ENCODE measurements around the gene CHD9.
"Not testable (repeated sequence)": the region's sequence is repeated elsewhere in the genome, so short reads cannot be mapped to it uniquely, and the experiment has no call there.

Gene CHD9

DNA sequence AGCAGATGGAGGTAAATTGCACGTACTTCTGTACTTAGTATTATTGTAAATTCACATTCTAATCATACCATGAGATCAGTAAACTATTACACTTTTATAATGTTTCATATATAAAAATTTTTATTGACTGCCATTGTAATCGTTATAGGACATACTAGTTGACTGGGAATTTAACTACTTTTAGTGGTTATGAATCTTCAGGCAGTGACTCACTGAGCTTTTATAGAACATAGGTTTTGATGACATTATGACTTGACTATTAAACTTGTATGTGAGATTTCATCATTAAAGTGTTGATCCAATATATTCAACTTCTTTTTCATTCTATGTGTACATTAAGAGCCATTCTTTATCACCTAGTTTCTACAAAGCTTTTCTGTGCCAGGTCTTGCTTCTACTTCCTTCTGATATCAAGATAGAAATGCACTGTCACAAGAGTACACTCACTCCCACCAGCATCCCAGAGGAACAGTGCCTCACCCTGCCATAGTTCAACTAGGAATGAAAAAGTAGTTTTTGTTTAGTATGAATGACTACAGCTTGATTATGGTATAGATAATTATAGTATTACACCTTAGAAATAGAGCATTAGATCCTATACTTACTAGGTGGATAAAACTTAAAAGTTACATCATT lies 237.1 kb downstream of the CHD9 start:
- Histone ChIP-seq H3K36me3 (ENCODE audit: control insufficient read depth, insufficient read depth, low read length) (peaks cover 32% of the 10 kb centered on the region), H3K4me1 (ENCODE audit: control insufficient read depth, insufficient read depth, low read length) (no peaks in the 10 kb centered on the region), H3K4me3 (ENCODE audit: low read length) (no peak overlapping the region), H3K27ac (ENCODE audit: low read depth, low read length) (no peak overlapping the region), H3K27me3 (ENCODE audit: control insufficient read depth, insufficient read depth, low read length) (no peaks in the 10 kb centered on the region), H3K9ac (ENCODE audit: low read length) (no peak overlapping the region)

DNA sequence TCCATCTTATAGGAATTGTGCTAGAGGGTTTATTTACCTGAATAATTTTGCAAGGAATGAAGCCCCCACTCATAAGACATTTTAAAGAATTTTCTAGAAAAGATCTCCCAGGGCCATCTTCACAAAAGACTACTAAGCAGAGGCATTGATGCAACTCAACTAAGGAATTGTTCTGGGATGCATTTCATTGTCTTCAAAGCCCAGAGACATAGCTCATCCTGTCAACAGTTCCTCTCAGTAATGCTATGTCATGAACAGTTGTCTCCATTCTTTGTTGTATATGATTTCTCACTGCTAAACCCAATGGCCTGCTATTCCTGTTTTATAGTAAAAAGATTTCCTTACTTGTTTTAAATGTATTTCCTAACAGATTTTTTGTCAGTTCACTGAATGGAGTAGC lies 242.7 kb downstream of the CHD9 start:
- Histone ChIP-seq H3K36me3 (ENCODE audit: control insufficient read depth, insufficient read depth, low read length) (peaks cover 37% of the 10 kb centered on the region), H3K9ac (ENCODE audit: low read length) (no peak overlapping the region), H3K27me3 (ENCODE audit: control insufficient read depth, insufficient read depth, low read length) (no peaks in the 10 kb centered on the region), H3K4me1 (ENCODE audit: control insufficient read depth, insufficient read depth, low read length) (no peaks in the 10 kb centered on the region), H3K27ac (ENCODE audit: low read depth, low read length) (no peak overlapping the region), H3K4me3 (ENCODE audit: low read length) (no peak overlapping the region)

DNA sequence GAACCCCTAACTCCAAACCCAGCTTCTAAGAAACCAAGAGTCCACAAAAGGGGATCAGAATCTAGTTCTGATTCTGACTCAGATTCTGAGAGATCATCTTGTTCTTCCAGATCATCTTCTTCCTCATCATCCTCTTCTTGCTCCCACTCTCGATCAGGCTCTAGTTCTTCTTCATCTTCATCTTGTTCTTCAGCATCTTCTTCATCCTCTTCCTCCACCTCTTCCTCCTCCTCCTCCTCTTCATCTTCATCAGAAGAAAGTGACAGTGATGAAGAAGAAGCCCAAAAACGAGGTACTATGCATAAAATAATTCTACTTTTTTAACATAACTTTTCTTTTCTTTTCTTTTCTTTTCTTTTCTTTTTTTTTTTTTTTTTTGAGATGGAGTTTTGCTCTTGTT lies 249.5 kb downstream of the CHD9 start:
- no peak overlapping the region for H3K27ac ChIP-seq (ENCODE audit: low read depth, low read length)
- H3K27me3 ChIP-seq (ENCODE audit: control insufficient read depth, insufficient read depth, low read length), result no peaks in the 10 kb centered on the region
- H3K36me3 ChIP-seq (ENCODE audit: control insufficient read depth, insufficient read depth, low read length), result peaks cover 20% of the 10 kb centered on the region
- H3K4me3 ChIP-seq (ENCODE audit: low read length), result no peak overlapping the region
- no peaks in the 10 kb centered on the region for H3K4me1 ChIP-seq (ENCODE audit: control insufficient read depth, insufficient read depth, low read length)
- H3K9ac ChIP-seq (ENCODE audit: low read length), result no peak overlapping the region

DNA sequence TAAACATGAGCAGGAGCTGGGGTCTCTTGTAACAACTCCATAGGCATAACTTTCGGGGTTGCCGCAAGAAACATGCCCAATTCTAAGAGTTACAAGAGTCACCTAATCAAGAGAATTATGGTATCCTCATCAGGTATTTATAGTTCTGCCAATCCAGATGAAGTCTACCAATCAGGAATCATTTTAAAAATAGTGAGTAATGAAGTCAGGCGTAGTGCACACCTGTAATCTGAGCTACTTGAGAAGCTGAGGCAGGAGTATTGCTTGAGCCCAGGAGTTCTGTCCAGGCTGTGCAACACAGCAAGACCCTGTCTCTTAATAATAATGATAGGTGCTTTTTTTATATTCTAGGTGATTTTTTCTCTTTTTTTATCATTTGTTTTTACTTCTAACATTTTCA lies 251.0 kb downstream of the CHD9 start:
- Histone ChIP-seq H3K27ac (ENCODE audit: low read depth, low read length) (no peak overlapping the region), H3K27me3 (ENCODE audit: control insufficient read depth, insufficient read depth, low read length) (no peaks in the 10 kb centered on the region), H3K4me1 (ENCODE audit: control insufficient read depth, insufficient read depth, low read length) (no peaks in the 10 kb centered on the region), H3K4me3 (ENCODE audit: low read length) (no peak overlapping the region), H3K9ac (ENCODE audit: low read length) (no peak overlapping the region), H3K36me3 (ENCODE audit: control insufficient read depth, insufficient read depth, low read length) (peaks cover 13% of the 10 kb centered on the region)

DNA sequence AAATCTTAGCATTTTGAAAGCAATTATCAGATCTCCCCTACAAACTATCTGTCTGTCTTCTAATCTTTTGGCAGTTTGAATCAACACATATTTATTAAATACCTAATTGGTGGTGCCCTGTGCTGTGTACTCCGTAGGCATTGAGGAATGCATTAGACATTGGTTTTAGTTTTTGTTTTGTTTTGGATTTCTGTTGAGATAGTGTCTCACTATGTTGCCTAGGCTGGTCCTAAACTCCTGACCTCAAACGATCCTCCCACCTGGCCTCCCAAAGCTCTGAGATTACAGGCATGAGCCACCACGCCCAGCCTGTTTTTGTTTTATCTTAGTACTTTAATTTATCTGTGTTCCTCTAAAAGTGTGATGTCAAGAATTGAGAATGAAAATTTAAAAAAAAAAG lies 254.7 kb downstream of the CHD9 start:
- Histone ChIP-seq H3K27me3 (ENCODE audit: control insufficient read depth, insufficient read depth, low read length) (no peaks in the 10 kb centered on the region), H3K9ac (ENCODE audit: low read length) (no peak overlapping the region), H3K36me3 (ENCODE audit: control insufficient read depth, insufficient read depth, low read length) (peaks cover 8% of the 10 kb centered on the region), H3K4me3 (ENCODE audit: low read length) (no peak overlapping the region), H3K27ac (ENCODE audit: low read depth, low read length) (no peak overlapping the region), H3K4me1 (ENCODE audit: control insufficient read depth, insufficient read depth, low read length) (no peaks in the 10 kb centered on the region)

DNA sequence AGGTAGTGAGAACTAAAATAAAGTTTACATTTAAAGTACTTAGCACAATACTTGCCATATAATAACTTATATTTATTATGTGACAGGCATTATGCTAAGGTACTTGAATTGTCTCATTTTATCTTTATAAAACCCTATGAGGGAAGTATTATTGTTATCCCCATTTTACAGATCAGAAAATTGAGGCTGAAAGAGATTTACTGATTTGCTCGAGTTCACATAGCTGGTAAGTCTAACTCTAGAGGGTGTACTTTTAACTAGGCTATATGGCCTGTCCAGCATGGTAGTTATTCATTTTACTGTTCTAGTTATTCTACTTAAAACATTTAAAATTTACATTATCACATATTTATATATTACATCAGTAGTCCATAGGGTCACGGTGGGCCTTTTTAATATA lies 266.2 kb downstream of the CHD9 start:
- Histone ChIP-seq H3K36me3 (ENCODE audit: control insufficient read depth, insufficient read depth, low read length) (peaks cover 15% of the 10 kb centered on the region), H3K27me3 (ENCODE audit: control insufficient read depth, insufficient read depth, low read length) (no peaks in the 10 kb centered on the region), H3K4me1 (ENCODE audit: control insufficient read depth, insufficient read depth, low read length) (no peaks in the 10 kb centered on the region), H3K27ac (ENCODE audit: low read depth, low read length) (no peak overlapping the region), H3K4me3 (ENCODE audit: low read length) (no peak overlapping the region), H3K9ac (ENCODE audit: low read length) (no peak overlapping the region)

DNA sequence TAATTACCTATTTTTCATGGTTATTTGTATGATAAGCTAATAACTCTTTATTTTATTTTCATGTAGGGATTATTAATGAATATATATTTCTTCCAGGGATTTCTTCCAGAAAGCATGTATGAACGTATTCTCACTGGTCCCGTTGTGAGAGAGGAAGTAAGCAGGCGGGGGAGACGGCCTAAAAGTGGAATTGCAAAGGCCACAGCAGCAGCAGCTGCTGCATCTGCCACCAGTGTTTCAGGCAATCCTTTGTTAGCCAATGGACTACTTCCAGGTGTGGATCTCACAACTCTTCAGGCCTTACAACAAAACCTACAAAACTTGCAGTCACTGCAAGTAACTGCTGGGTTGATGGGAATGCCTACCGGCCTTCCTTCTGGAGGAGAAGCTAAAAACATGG lies 269.1 kb downstream of the CHD9 start:
- Histone ChIP-seq H3K4me3 (ENCODE audit: low read length) (no peak overlapping the region), H3K27me3 (ENCODE audit: control insufficient read depth, insufficient read depth, low read length) (no peaks in the 10 kb centered on the region), H3K4me1 (ENCODE audit: control insufficient read depth, insufficient read depth, low read length) (no peaks in the 10 kb centered on the region), H3K9ac (ENCODE audit: low read length) (no peak overlapping the region), H3K27ac (ENCODE audit: low read depth, low read length) (no peak overlapping the region), H3K36me3 (ENCODE audit: control insufficient read depth, insufficient read depth, low read length) (peaks cover 8% of the 10 kb centered on the region)

DNA sequence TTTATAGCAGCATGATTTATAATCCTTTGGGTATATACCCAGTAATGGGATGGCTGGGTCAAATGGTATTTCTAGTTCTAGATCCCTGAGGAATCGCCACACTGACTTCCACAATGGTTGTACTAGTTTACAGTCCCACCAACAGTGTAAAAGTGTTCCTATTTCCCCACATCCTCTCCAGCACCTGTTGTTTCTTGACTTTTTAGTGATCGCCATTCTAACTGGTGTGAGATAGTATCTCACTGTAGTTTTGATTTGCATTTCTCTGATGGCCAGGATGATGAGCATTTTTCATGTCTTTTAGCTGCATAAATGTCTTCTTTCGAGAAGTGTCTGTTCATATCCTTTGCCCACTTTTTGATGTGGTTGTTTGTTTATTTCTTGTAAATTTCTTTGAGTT lies 276.2 kb downstream of the CHD9 start:
- not testable (repeated sequence) for H3K27ac ChIP-seq (ENCODE audit: low read depth, low read length); H3K4me1 ChIP-seq (ENCODE audit: control insufficient read depth, insufficient read depth, low read length); H3K4me3 ChIP-seq (ENCODE audit: low read length); H3K9ac ChIP-seq (ENCODE audit: low read length); H3K27me3 ChIP-seq (ENCODE audit: control insufficient read depth, insufficient read depth, low read length); H3K36me3 ChIP-seq (ENCODE audit: control insufficient read depth, insufficient read depth, low read length)

DNA sequence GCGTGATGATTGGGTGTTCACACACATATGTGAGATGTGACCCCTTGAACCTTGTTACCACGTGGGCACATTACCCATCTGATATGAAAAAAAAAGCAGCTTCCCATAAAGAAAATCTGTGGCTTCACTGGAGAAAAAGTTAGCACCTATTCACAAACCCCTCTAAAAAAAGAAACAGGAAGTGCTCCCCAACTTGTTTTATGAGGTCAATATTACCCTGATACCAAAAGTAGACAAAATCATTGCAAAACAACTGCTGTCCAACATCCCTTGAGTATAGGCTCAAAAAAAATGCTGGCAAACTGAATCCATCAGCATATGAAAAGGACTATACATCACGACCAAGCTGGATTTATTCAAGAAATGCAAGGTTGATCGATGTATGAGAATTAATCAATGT lies 279.8 kb downstream of the CHD9 start:
- no peak overlapping the region for H3K9ac ChIP-seq (ENCODE audit: low read length)
- no peaks in the 10 kb centered on the region for H3K4me1 ChIP-seq (ENCODE audit: control insufficient read depth, insufficient read depth, low read length)
- H3K27me3 ChIP-seq (ENCODE audit: control insufficient read depth, insufficient read depth, low read length), result no peaks in the 10 kb centered on the region
- no peak overlapping the region for H3K4me3 ChIP-seq (ENCODE audit: low read length)
- H3K36me3 ChIP-seq (ENCODE audit: control insufficient read depth, insufficient read depth, low read length), result no peaks in the 10 kb centered on the region
- H3K27ac ChIP-seq (ENCODE audit: low read depth, low read length), result no peak overlapping the region

DNA sequence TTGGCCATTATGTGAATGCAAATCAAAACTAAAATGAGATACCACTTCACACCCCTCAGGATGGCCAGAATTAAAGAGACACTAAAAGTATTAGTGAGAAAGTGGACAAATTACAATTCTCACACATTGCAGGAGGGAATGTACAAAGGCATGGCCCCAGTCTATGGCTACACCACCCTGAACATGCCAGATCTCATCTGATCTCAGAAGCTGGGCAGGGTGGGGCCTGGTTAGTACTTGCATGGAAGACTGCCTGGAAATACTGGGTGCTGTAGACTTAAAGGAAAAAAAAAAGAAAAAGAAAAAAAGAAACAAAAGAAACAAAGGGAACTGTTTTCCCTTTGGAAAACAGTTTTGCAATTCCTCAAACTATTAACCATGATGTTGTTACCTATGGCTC lies 282.5 kb downstream of the CHD9 start:
- no peaks in the 10 kb centered on the region for H3K27me3 ChIP-seq (ENCODE audit: control insufficient read depth, insufficient read depth, low read length)
- H3K36me3 ChIP-seq (ENCODE audit: control insufficient read depth, insufficient read depth, low read length), result no peaks in the 10 kb centered on the region
- H3K27ac ChIP-seq (ENCODE audit: low read depth, low read length), result no peak overlapping the region
- no peak overlapping the region for H3K9ac ChIP-seq (ENCODE audit: low read length)
- H3K4me1 ChIP-seq (ENCODE audit: control insufficient read depth, insufficient read depth, low read length), result no peaks in the 10 kb centered on the region
- no peak overlapping the region for H3K4me3 ChIP-seq (ENCODE audit: low read length)

DNA sequence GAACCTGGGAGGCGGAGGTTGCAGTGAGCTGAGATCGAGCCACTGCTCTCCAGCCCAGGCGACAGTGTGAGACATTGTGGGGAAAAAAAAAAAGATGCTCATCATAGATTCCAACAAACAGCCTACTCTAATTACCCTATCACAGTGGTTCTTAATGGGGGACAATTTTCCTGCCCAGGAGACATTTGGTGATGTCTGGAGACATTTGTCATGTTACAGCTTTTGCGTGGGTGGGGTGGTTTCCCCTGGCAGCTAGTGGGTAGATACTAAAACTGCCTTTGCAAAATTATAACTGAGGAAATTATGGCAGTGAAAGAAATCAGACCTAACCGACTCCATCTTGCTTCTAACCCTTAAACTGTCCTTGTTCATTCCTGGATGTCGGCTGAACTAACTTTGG lies 287.0 kb downstream of the CHD9 start:
- Histone ChIP-seq H3K36me3 (ENCODE audit: control insufficient read depth, insufficient read depth, low read length) (no peaks in the 10 kb centered on the region), H3K4me3 (ENCODE audit: low read length) (no peak overlapping the region), H3K4me1 (ENCODE audit: control insufficient read depth, insufficient read depth, low read length) (no peaks in the 10 kb centered on the region), H3K27ac (ENCODE audit: low read depth, low read length) (no peak overlapping the region), H3K27me3 (ENCODE audit: control insufficient read depth, insufficient read depth, low read length) (no peaks in the 10 kb centered on the region), H3K9ac (ENCODE audit: low read length) (no peak overlapping the region)

DNA sequence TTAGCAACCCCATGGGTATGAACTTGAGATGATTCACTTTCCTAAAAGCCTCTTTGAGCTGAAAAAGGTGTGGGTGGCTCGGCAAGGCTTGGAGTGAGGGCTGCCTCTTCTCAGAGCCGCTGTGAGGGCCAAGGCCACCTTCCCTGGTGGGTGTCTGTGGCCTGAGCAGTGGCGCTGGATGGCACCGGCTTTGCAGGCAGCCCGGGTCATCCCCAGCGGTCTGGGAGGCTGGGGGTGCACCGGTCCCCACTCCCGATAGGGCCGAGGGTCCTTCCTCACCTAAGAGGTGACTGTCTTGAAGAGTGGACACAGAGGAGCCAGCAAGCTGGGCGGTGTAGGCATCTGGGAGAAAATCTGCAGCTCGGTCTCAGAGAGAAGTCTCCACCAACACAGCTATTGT lies 300.3 kb downstream of the CHD9 start:
- H3K27ac ChIP-seq (ENCODE audit: low read depth, low read length), result no peak overlapping the region
- no peaks in the 10 kb centered on the region for H3K4me1 ChIP-seq (ENCODE audit: control insufficient read depth, insufficient read depth, low read length)
- H3K9ac ChIP-seq (ENCODE audit: low read length), result no peak overlapping the region
- H3K36me3 ChIP-seq (ENCODE audit: control insufficient read depth, insufficient read depth, low read length), result no peaks in the 10 kb centered on the region
- no peaks in the 10 kb centered on the region for H3K27me3 ChIP-seq (ENCODE audit: control insufficient read depth, insufficient read depth, low read length)
- no peak overlapping the region for H3K4me3 ChIP-seq (ENCODE audit: low read length)

DNA sequence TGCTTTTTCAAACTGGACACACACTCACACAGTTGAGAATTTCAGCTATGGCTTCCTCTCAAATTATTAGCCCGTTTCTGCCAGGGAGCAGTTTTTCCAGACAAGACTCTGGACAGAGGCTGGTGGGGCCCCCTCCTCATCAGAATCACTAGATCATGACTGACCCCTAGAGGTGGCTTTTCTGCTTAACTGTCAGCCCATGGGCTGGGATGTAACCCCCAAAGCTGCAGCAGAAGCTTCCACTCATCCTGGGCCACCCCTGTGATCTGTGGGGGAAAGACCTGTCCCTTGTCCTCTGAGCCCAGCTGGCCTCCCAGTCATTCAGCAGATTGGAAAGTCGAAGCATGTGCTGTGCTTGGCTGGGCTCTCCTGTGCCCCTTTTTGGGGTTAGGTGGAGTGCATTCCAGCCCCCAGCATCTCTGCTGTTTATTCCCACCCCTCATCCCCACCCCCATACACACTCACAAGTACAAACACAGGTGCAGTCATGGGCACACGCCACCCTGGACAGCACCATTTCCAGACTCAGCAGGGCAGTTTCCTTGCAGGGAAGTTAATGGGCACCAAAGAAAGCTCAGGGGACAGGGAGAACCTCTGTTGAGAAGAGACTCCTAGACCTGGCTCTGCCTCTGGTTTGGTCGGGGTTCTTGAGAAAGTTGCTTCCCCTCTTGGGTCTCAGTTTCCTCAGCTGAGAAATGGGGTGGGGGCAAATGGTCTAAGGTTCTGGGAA lies 301.9 kb downstream of the CHD9 start:
- Histone ChIP-seq H3K27me3 (ENCODE audit: control insufficient read depth, insufficient read depth, low read length) (no peaks in the 10 kb centered on the region), H3K4me1 (ENCODE audit: control insufficient read depth, insufficient read depth, low read length) (no peaks in the 10 kb centered on the region)

More for the DNA sequence above, 301.9 kb downstream of the CHD9 start:
- Histone ChIP-seq H3K9ac (ENCODE audit: low read length) (no peak overlapping the region), H3K36me3 (ENCODE audit: control insufficient read depth, insufficient read depth, low read length) (no peaks in the 10 kb centered on the region), H3K27ac (ENCODE audit: low read depth, low read length) (no peak overlapping the region), H3K4me3 (ENCODE audit: low read length) (no peak overlapping the region)

All from rectal smooth muscle tissue (tissue), 1 donor.